HCT116 (cell line): ENCODE measurements around the gene PDLIM5.
"Not testable (repeated sequence)": the region's sequence is repeated elsewhere in the genome, so short reads cannot be mapped to it uniquely, and the experiment has no call there.

ENCODE experiments used
- EZH2 ChIP-seq: fragments of 200-600 bp; sonication (generic); IDR thresholded peaks from 2 replicates; pipeline ENCODE4 v1.6.1; 2017; ENCODE audit warnings: antibody characterized with exemption, mixed run types
- SIN3A ChIP-seq: IDR thresholded peaks from 2 replicates; pipeline ENCODE4 v1.6.1; 2012; ENCODE audit warnings: low read depth
- TF ChIP-seq, protein P1 (sequence below): IDR thresholded peaks from 2 replicates; pipeline ENCODE4 v1.6.1; 2012; ENCODE audit warnings: low read depth
- TF ChIP-seq, protein P2 (sequence below), 3 experiments: fragments of 200-600 bp in 1 of 3; sonication (generic) in 1 of 3; IDR thresholded peaks in 2 of 3; conservative IDR thresholded peaks in 1 of 3; 2 replicates each; pipeline ENCODE4 v1.5.1; 2012 to 2017; ENCODE audit warnings: low read depth in 2 of 3, low read length in 2 of 3, antibody characterized with exemption in 1 of 3, borderline replicate concordance in 1 of 3, control low read depth in 1 of 3, mild to moderate bottlenecking in 1 of 3, mixed read lengths in 1 of 3, mixed run types in 1 of 3, moderate library complexity in 1 of 3; ENCODE audit not compliant: insufficient read depth in 1 of 3
- TF ChIP-seq, protein P3 (sequence below): IDR thresholded peaks from 2 replicates; pipeline ENCODE4 v1.6.1; 2012

DNA sequence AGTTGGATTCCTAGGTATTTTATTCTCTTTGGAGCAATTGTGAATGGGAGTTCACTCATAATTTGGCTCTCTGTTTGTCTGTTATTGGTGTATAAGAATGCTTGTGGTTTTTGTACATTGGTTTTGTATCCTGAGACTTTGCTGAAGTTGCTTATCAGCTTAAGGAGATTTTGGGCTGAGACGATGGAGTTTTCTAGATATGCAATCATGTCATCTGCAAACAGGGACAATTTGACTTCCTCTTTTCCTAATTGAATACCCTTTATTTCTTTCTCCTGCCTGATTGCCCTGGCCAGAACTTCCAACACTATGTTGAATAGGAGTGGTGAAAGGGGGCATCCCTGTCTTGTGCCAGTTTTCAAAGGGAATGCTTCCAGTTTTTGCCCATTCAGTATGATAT lies 105.9 kb downstream of the PDLIM5 start:
- TF ChIP-seq, protein P1, sequence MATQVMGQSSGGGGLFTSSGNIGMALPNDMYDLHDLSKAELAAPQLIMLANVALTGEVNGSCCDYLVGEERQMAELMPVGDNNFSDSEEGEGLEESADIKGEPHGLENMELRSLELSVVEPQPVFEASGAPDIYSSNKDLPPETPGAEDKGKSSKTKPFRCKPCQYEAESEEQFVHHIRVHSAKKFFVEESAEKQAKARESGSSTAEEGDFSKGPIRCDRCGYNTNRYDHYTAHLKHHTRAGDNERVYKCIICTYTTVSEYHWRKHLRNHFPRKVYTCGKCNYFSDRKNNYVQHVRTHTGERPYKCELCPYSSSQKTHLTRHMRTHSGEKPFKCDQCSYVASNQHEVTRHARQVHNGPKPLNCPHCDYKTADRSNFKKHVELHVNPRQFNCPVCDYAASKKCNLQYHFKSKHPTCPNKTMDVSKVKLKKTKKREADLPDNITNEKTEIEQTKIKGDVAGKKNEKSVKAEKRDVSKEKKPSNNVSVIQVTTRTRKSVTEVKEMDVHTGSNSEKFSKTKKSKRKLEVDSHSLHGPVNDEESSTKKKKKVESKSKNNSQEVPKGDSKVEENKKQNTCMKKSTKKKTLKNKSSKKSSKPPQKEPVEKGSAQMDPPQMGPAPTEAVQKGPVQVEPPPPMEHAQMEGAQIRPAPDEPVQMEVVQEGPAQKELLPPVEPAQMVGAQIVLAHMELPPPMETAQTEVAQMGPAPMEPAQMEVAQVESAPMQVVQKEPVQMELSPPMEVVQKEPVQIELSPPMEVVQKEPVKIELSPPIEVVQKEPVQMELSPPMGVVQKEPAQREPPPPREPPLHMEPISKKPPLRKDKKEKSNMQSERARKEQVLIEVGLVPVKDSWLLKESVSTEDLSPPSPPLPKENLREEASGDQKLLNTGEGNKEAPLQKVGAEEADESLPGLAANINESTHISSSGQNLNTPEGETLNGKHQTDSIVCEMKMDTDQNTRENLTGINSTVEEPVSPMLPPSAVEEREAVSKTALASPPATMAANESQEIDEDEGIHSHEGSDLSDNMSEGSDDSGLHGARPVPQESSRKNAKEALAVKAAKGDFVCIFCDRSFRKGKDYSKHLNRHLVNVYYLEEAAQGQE: not testable (repeated sequence)
- TF ChIP-seq, protein P2, sequence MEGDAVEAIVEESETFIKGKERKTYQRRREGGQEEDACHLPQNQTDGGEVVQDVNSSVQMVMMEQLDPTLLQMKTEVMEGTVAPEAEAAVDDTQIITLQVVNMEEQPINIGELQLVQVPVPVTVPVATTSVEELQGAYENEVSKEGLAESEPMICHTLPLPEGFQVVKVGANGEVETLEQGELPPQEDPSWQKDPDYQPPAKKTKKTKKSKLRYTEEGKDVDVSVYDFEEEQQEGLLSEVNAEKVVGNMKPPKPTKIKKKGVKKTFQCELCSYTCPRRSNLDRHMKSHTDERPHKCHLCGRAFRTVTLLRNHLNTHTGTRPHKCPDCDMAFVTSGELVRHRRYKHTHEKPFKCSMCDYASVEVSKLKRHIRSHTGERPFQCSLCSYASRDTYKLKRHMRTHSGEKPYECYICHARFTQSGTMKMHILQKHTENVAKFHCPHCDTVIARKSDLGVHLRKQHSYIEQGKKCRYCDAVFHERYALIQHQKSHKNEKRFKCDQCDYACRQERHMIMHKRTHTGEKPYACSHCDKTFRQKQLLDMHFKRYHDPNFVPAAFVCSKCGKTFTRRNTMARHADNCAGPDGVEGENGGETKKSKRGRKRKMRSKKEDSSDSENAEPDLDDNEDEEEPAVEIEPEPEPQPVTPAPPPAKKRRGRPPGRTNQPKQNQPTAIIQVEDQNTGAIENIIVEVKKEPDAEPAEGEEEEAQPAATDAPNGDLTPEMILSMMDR (IDR thresholded peaks at IDR 0.05 in 2 of 3, conservative IDR thresholded peaks at IDR 0.05 in 1 of 3; ENCODE audit: borderline replicate concordance in 1 of 3, insufficient read depth in 1 of 3, low read depth in 2 of 3, low read length in 2 of 3): not testable (repeated sequence)
- TF ChIP-seq EZH2, SIN3A: not testable (repeated sequence)
- TF ChIP-seq, protein P3, sequence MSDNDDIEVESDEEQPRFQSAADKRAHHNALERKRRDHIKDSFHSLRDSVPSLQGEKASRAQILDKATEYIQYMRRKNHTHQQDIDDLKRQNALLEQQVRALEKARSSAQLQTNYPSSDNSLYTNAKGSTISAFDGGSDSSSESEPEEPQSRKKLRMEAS: not testable (repeated sequence)
